Stimulated activated CD4-positive, alpha-beta T cell treated with anti-CD3 and anti-CD28 coated beads, Interleukin-1b, Interleukin-23, amount 100 ng/mL, for 48 hours (primary cell): Measurements from ENCODE around the gene CD101.

ENCODE experiments used
- DNase-seq: peaks from one replicate; pipeline ENCODE4 v3.0.0-alpha.2; 2020

CD101 gene

GRCh38 chr1:117017062-117017461 is 15.5 kb downstream of the CD101 start:
- DNase-seq = no peak

GRCh38 chr1:117017648-117018047 is 16.1 kb downstream of the CD101 start:
- no peak for DNase-seq

GRCh38 chr1:117020526-117021156 is 19.1 kb downstream of the CD101 start:
- no peak for DNase-seq

DNA sequence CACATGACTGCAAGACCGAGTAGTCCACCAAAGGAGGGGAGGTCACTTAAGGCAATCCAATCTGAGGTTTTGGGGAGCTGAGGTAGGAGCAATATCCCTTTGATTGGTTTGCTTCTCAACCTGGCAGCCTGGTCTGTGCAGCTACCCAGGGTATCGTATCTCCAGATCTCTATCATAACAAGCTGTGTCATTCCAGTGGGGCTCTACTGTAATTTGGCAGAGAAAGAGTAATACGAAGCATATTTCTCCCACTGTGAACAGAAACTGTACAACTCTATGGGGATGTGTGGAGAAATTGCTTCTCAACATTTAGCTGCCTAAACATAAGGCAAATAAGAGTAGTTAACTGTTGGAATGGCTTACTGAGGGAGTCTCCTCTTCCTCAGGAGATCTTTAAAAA is 20.6 kb downstream of the CD101 start:
- no peak for DNase-seq

GRCh38 chr1:117025568-117025967 is 24.0 kb downstream of the CD101 start:
- DNase-seq = no peak

- DNase-seq = no peak
Measured at GRCh38 chr1:117026361-117026760, 24.8 kb downstream of the CD101 start.

DNA sequence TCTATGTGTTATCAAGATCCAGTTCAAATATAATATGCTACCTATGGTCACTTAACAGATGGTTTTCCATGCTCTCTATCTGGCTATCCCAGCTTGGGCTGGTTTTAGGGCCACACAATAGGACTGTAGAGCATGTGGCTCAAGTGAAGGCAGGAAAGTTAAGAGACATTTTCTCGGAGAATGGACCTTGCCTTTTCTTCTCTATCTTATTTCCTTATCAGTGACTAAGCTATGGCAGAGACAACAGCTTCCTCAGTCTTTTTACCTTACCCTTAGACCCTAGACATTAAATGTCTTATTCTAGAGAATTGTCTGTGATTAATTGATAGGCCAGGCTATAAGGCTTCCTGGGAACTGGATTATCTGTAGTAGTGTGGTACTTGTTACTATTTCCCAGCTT is 28.1 kb downstream of the CD101 start:
- no peak for DNase-seq

- no peak for DNase-seq
Measured at GRCh38 chr1:117030271-117030877, 28.8 kb downstream of the CD101 start.

- DNase-seq = no peak
Measured at GRCh38 chr1:117032266-117032665, 30.7 kb downstream of the CD101 start.

DNA sequence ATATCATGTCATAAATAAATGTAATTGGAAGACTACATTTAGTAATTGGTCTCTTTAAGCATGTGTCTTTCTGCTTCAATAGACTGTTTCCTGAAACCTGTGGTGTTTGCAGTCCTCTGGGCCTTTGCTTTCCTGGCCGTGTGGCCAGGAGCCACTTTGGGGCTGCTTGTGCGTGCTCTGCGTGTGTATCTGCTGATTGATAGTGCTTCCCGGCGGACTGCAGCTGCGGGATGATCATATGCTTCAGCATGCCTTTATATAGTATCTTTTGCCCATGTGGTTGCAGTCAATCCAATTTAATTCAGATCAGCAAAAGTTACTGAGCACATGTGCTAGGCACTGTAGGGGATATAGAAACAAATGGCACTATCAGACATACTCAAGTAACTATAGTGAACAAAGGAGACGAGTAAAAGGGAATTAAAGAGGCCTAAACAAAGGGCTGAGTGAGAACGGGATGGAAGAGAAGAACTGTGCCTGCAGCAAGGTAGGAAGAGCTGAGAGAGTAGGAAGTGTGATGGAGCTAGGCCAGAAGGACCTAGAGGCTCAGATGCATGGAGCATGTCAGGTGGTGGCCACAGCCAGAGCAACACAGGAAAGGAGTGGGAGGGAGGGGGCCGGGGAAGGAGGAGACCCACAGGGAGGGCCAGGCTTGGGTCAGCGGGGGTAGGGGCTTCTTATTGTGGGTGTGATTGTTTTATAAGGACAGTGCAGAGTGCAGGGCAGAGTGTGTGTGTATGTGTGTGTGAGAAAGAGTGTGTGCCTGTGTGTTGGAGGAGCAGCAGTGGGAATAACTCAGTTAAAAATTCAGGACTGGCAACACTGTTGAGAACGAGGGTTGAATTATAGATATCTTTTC is 31.4 kb downstream of the CD101 start:
- DNase-seq = no peak

DNA sequence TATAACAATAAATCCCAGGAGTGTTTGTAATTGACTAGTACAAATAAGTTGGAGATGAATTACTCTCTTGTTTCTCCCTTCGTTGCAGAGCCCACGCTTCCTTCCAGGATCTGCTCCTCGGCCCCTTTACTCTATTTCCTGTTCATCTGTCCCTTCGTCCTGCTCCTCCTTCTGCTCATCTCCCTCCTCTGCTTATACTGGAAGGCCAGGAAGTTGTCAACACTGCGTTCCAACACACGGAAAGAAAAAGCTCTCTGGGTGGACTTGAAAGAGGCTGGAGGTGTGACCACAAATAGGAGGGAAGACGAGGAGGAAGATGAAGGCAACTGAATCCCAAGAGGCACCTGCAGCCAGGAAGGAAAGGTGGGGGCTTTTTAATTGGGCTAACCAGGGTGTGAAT is 32.2 kb downstream of the CD101 start:
- no peak for DNase-seq

- no peak for DNase-seq
Measured at GRCh38 chr1:117034791-117035290, 33.3 kb downstream of the CD101 start.

- no peak for DNase-seq
Measured at GRCh38 chr1:117036018-117036461, 34.5 kb downstream of the CD101 start.

- no peak for DNase-seq
Measured at GRCh38 chr1:117037802-117038201, 36.2 kb downstream of the CD101 start.

GRCh38 chr1:117038236-117038635 is 36.7 kb downstream of the CD101 start:
- DNase-seq = no peak

- DNase-seq = no peak
Measured at GRCh38 chr1:117044217-117044616, 42.7 kb downstream of the CD101 start.

DNA sequence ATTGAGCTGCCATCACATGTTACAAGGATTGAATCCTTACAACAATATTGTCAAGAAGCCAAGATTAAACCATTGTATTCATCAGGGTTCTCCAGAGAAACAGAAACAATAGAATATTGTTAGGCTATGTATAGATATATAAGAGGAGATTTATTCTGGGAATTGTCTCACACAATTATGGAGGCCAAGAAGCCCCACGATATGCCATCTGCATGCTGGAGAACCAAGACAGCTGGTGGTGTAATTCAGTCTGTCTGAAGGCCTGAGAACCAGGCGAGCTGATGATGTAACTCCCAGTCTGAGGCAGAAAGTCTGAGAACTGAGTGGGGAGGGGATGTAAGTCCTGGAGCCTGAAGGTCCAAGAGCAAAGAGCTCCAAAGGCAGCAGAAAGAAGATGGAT is 44.1 kb downstream of the CD101 start:
- DNase-seq = no peak

DNA sequence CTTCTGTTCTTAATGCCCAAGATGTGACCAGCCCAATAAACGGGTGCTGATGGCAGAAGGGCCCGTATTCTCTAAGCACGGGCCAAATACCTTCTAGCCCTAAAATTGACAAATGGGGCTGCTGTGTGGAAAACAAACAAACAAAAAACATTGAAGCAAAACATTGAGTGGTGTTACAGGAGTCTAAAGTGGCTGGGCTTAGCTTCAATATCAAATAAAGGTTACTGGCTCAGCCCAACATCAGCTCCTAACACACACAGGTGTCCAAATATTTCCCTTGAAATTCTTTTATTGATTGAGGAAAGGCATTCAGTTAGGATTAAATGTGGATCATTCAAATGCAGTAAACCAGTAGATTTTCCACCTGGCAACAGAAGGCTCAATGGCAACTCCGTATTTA is 45.2 kb downstream of the CD101 start:
- no peak for DNase-seq

DNA sequence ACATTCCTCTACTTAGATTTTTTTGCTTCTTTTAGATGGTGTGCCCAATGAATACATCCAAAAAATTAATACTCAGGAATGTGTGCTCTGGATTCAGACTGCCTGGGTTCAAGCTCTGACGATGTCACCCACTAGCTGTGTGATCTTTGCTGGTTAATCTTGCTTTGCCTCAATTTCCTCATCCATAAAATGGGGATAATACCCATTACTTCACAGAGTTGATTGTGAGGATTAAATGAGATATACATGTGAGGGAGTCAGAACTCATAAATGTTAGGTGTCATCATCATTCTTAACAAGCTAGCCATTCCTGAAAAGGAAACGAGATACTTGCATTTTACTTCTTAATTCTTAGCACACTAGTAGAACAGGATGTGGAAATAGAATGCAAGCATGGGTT is 45.7 kb downstream of the CD101 start:
- DNase-seq = no peak

- DNase-seq = no peak
Measured at GRCh38 chr1:117049857-117050256, 48.3 kb downstream of the CD101 start.

GRCh38 chr1:117051224-117052064 is 49.9 kb downstream of the CD101 start:
- peak; percentile 34 for DNase-seq

DNA sequence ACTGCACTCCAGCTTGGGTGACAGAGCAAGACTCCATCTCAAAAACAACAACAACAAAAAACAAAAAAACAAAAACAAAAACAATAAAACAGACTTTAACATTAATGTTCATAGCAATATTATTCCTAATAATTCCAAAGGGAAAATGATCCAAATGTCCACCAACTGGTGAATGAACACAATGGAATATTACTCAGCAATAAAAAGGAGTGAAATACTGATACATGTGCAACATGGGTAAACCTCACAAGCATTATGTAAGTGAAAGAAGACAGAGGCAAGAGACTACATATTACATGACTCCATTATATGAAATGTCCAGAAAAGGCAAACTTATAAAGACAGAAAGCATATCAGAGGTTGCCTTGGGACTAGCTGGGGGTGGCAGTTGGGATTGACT is 52.5 kb downstream of the CD101 start:
- no peak for DNase-seq

DNA sequence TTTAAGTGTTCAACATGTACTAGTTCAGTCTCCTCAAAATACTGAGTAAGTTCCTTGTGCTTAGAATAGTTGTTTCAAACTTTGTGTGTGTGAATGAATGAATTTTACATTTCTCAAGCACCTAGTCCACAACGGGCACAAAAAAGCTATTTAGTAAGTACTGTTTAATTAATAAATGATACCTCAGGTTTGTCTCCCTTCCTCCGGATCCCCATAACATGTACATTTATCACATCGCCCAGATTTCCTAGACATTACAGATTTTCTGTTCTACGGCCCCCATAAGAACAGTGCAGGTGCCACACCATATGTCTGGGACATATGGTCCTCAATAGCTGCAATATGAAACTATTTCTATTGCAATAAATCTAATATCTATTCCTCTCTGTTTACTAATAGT is 57.2 kb downstream of the CD101 start:
- DNase-seq = no peak
